Limb (tissue), 2 donors: ENCODE results near the gene TTI1.

ENCODE experiments used
- DNase-seq, 2 donors: peaks; one replicate each; pipeline ENCODE4 v3.0.0-alpha.2; 2016; ENCODE audit errors: extremely low spot score in 2 of 2

The TTI1 gene

DNA sequence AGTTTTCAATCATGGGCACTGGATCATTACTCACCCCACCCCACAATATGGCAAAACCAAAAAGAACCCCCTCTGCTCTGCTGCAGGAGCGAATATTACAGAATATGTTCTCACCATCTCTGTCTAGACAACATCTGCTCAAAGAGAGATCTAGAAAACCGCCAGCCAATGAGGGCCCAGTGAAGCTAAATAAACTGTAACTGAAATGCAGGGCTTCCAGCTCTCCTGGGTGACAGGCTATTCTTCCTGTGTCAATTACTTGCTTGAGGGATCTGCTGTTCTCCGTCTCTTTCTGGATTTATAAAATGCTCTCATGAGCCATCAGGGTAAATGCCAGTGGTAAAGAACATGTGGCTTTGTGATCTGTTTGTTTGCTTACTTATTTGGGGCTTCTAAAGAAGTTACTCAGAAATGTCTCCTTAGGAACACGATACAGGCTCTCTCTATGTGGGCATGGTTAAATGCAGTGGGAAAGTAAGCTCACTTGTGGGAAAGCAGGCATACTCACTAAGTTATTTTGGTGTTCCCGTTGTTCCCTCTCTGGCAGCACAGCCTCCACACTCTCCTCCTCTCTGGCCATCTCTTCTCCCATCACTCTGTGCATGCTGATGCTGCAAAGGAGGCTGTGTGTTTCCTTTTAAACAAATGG, 44.8 kb downstream of the TTI1 start:
- DNase-seq, result no peak

- no peak for DNase-seq
These were observed 45.5 kb downstream of the TTI1 start for GRCh38 chr20:37987602-37988290.

DNA sequence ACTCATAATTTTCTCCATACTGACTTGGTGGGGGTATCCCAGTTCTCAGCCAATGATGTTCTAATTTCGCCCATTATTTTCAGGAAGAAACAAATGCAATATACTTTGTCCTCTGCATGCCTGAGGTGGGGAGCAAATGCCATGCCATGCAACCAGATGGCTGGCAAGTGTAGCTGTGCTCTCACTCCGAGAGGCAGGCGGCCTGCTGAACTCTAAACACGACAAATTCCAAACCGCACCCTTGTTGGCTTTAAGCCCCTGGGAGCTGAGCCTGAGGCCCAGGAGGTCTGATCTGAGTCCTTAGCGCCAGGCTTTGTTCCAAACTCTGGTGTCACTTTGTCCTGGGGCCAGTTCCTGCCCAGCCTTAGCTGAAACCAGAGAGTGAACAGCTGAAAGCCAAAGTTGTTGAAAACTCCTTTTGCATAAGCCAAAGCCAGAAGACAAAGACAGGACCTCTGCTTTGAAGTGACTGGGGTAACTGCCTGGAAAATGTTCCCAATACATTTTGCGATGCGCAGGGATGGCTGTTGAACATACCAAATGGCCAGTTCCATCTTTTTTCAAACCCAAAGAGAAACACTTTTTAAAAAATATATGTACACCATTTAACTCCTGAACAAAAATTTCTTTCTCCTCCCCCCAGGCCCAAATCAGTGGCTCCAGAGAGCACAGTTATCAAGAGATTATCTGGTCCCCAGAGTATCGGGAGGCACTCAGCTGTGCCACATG, 46.2 kb downstream of the TTI1 start:
- DNase-seq, result peak in 1 of 2 donors; percentile 50

GRCh38 chr20:37986044-37986858, 47.0 kb downstream of the TTI1 start:
- no peak for DNase-seq

DNA sequence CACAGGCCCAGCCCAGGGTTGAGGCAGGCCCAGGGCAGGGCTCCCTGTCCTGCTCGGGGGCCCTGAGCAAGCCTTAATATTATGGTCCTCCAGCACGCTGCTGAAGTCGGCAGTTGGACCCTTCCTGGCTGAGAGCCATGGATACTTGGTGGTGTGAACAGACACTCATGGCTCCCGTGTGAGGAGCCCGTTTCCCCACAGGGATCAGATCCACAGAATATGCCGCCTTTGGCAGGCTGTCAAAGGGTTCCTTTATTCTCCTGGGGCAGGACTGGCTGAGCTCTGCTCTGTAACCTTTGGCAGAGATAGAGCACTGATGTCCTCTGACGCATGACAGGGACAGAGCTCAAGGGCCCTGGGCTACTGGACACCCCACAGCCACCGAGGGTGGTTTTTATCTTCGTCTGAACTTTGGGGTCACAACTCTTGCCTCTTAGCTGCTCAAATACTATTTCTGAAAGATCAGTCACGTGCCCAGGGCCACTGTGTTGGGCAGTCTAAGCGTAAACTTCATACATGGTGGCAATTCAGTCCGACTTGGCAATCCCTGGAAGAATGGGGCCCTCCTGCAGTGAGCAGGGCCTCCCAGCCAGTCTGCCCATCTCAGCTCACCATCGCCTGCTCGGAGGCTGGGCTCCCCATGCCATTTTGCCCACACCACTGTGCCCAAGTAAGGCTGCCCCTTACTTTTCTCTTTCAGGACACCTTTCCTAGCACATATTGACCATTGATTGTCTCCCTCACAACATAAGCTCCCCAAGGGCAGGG, 49.1 kb downstream of the TTI1 start:
- no peak for DNase-seq

- no peak for DNase-seq
These were observed 50.0 kb downstream of the TTI1 start for GRCh38 chr20:37983286-37983685.

DNA sequence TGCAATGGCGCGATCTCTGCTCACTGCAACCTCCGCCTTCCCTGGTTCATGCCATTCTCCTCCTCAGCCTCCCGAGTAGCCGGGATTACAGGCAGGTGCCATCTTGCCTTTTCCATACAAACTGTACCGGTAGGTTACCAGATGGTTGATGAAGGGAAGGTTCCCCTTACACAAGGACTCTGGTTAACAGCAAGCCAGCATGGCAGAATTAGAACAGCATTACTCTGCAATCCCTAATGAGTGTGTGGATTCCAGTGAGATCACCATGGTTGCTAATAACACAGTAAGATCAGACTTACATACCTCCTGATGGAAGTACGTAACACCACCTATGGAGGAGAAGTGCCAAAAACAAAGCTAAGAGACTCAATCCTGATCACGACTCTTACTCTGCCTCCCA, 51.7 kb downstream of the TTI1 start:
- DNase-seq, result no peak

GRCh38 chr20:37980876-37981275, 52.4 kb downstream of the TTI1 start:
- no peak for DNase-seq

- no peak for DNase-seq
These were observed 52.9 kb downstream of the TTI1 start for GRCh38 chr20:37980383-37980782.

DNA sequence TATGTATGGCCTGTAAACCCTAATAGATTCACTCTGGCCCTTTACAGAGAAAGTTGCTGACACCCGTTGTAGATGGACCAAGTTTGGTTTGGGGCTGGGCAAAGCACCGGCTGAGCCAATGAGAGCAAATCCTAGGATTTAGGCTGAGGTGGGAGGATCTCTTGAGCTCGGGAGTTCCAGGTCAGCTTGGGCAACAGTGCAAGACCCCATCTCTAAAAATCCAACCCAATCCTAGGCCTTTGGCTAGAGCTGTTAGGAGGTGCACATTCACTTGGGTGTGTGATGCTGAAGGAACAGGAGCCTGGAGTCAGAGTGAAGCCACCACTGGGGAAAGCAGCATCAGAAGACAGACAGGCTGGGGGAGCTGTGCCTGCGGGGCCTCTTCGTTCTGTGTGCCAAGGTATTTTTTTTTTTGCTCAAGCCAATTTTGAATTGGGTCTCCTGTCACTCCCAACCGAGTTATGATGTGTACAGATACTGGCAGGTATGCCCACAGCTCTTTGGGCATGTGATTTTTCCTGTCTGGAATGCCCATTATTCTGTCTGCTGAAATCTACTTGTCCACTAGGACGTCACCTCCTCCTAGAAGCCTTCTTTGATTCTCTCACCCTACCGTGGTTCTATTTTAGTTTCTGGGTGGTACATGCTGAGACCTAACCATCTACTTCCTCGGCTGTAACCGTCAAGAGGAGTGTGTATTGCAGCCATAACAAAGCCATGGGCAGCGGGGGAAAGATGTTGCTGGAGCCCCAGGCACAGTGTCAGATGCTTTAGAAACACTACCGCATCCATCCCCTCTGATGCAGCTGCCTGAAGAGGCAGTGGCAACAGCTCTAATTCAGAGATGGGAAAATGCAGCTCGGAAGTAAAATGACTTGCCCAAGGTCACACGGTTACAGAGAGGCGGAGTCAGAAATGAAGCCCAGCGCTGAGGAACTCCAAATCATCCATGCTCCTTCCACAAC, 54.0 kb downstream of the TTI1 start:
- no peak for DNase-seq

DNA sequence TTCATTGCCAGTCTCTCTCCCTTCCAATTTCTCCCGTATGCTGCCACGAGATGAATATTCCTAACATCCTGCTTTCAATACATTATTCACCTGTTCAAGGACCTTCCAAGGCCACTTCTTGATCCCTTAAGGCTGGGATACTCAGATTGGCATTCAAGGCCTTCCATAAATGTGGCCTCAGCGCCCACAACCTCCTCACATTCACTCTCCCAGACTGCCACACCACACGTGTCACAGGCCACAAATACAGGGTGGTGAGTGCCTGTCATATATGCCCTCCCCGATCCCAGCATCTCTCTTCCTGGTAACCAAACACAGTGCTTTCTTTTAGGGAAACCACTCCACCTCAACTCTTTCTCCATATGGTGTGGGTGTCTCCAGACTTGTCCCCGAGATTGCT, 55.5 kb downstream of the TTI1 start:
- DNase-seq, result no peak

- no peak for DNase-seq
These were observed 55.9 kb downstream of the TTI1 start for GRCh38 chr20:37977338-37977737.

GRCh38 chr20:37976887-37977286, 56.4 kb downstream of the TTI1 start:
- no peak for DNase-seq

DNA sequence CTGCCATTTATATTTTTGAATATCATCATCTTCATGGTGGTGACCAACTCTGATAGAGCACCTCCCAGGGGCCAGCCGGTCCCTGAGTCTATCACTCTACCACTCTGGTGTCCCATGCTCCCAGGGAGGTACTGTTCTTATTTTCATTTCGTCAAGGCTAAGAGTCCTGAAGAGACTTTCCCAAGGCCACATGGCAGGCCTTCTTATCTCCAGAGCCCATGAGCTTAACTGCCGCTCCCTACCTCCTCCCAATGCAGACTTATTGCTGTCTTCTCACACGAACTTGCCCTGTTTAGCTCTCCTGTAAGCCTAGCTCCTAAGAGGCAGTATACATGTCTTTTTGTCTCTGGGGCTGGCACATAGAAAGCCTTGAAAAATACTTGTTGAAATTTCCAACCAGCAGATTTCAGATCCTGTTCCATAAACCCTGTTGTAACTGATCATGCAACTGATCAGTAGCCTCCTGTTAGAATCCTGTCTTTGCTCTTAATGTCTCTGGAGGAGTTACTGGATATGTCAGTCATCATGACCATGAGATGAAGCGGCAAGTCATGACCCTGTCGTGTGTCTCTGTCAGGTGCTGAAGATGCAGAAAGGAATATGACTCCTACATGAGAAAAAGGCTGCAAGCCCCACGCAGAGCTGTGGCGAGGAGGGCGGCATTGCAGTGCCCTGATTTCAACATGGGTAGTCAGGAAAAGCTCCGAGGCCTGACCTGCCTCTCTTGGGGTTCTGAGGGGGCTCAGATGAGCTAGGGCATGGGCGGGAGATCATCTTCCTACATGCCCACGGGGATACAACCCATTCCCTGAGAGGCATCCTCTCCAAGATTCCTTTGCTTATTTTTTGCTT, 60.0 kb downstream of the TTI1 start:
- DNase-seq, result no peak

- DNase-seq, result no peak
These were observed 60.8 kb downstream of the TTI1 start for GRCh38 chr20:37972256-37973058.

DNA sequence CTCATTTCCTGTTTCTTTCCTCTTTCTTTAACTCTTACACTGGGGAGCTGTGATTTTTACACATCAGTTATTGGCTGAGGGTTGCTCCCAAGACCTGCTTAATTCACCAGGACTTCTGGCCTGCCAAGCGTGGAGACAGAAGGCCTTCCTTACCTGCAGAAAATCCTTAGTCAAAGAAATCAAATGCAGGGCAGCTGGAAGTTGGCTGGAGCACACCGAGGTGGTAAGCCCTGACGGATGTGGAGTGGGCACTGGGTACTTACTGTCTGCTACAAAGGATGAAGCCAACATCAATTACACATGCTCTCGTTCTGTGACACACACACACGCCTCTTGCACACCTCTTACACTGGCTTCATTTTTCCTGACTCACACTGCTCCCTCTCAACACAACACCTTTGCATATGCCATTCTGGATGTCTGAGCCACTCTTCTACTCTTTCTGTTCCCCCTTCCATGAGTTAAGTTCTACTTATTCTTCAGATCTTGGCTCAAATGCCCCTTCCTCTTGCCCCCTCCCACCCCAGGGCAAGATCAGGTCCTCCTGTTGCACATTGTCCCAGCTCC, 61.6 kb downstream of the TTI1 start:
- DNase-seq, result no peak

- no peak for DNase-seq
These were observed 62.4 kb downstream of the TTI1 start for GRCh38 chr20:37970856-37971245.
